MM.1S (cell line): ENCODE data around the gene TYW1B.
"Not testable (repeated sequence)": the region's sequence is repeated elsewhere in the genome, so short reads cannot be mapped to it uniquely, and the experiment has no call there.

Experiments used
- CTCF ChIP-seq: fragments of 300-600 bp; sonication (generic); IDR thresholded peaks from 2 replicates; pipeline ENCODE4 v1.5.1; 2016; ENCODE audit warnings: antibody characterized with exemption, low read length, mixed read lengths
- EZH2 ChIP-seq: fragments of 300-600 bp; sonication (generic); optimal IDR thresholded peaks from 2 replicates; pipeline ENCODE3; 2017; ENCODE audit warnings: low read depth, mild to moderate bottlenecking, antibody characterized with exemption, low read length, mixed read lengths
- EZH2phosphoT487 ChIP-seq: fragments of 300-600 bp; sonication (generic); IDR thresholded peaks from 2 replicates; pipeline ENCODE4 v1.6.1; 2018; ENCODE audit warnings: antibody characterized with exemption, low read length

GRCh38 chr7:72711927-72712326, 116.1 kb downstream of the TYW1B start:
- not testable (repeated sequence) for TF ChIP-seq CTCF, EZH2phosphoT487, EZH2
